Adrenal gland (tissue), 5 donors: Measurements from ENCODE around the gene UBE2E2.

Source experiments
- CTCF ChIP-seq, 6 experiments: fragments of 450-650 bp in 4 of 6; fragments of 200-600 bp in 2 of 6; sonication (generic) in 1 of 6; IDR thresholded peaks; 1 replicate in 5 of 6; 2 replicates in 1 of 6; pipeline versions ENCODE4 v1.5.1 to v1.8.0; 2016 to 2021; ENCODE audit warnings: antibody characterized with exemption in 6 of 6, mild to moderate bottlenecking in 2 of 6, moderate library complexity in 1 of 6
- POLR2A ChIP-seq, 2 donors: fragments of 450-650 bp; IDR thresholded peaks; one replicate each; pipeline ENCODE4 v1.6.1; 2017; ENCODE audit warnings: antibody characterized with exemption in 2 of 2, mild to moderate bottlenecking in 2 of 2, moderate library complexity in 1 of 2
- donor health status: DM: no; HTN: no; CAD: no.

- TF ChIP-seq POLR2A (IDR thresholded peaks at IDR 0.05) = no peak
- TF ChIP-seq CTCF (IDR thresholded peaks at IDR 0.05) = no peak
These were observed 373.3 kb downstream of the UBE2E2 start for GRCh38 chr3:23576379-23576959.
